Natural killer cell (primary cell): Measurements from ENCODE around the gene CRYBA2. TPM values are rescaled to one million over a fixed set of nuclear protein-coding genes. Genes with fewer than 3 reads are reported as not detected.

Source experiments
- ATAC-seq, 3 donors: fragments of 150-1000 bp in 2 of 3; fragments of 200-7000 bp in 1 of 3; cut with Tn5 transposase; 1 replicate in 1 of 3; 2 replicates in 2 of 3; pipeline ENCODE4 v1.10.0; 2021; ENCODE audit warnings: mild to moderate bottlenecking in 2 of 3, moderate library complexity in 2 of 3
- DNase-seq, 2 donors: peaks; one replicate each; pipeline versions ENCODE4 v3.0.0 to v3.0.0-alpha.2; 2013 to 2021; ENCODE audit warnings: mixed read lengths in 1 of 2
- H3K27ac ChIP-seq: one replicate; pipeline ENCODE4 v1.5.1; 2013; ENCODE audit warnings: mild to moderate bottlenecking, low read length
- H3K27me3 ChIP-seq: one replicate; pipeline ENCODE4 v1.6.1; 2013; ENCODE audit warnings: low read length; ENCODE audit not compliant: control insufficient read depth, insufficient read depth
- H3K36me3 ChIP-seq: one replicate; pipeline ENCODE4 v1.6.1; 2013; ENCODE audit warnings: low read length; ENCODE audit not compliant: control insufficient read depth, insufficient read depth
- H3K4me1 ChIP-seq: one replicate; pipeline ENCODE4 v1.6.1; 2013; ENCODE audit warnings: low read length; ENCODE audit not compliant: control insufficient read depth, insufficient read depth
- H3K4me3 ChIP-seq: one replicate; pipeline ENCODE4 v1.5.1; 2013; ENCODE audit warnings: low read length
- H3K9me3 ChIP-seq: one replicate; pipeline ENCODE4 v1.6.1; 2013; ENCODE audit warnings: low read length; ENCODE audit not compliant: control insufficient read depth, insufficient read depth
- H3K27ac Mint-ChIP-seq, 2 donors: one replicate each; pipeline ENCODE4 v1.8.0; 2022; ENCODE audit warnings: mild to moderate bottlenecking in 2 of 2, mixed read lengths in 2 of 2, moderate library complexity in 1 of 2
- H3K27me3 Mint-ChIP-seq, 2 donors: one replicate each; pipeline ENCODE4 v1.8.0; 2022; ENCODE audit warnings: low read depth in 2 of 2, mixed read lengths in 2 of 2
- H3K36me3 Mint-ChIP-seq: one replicate; pipeline ENCODE4 v1.8.0; 2022; ENCODE audit warnings: mixed read lengths
- H3K4me1 Mint-ChIP-seq, 2 donors: one replicate each; pipeline ENCODE4 v1.8.0; 2022; ENCODE audit warnings: mixed read lengths in 2 of 2
- H3K4me3 Mint-ChIP-seq: one replicate; pipeline ENCODE4 v1.8.0; 2022; ENCODE audit warnings: mild to moderate bottlenecking, moderate library complexity, mixed read lengths
- H3K9me3 Mint-ChIP-seq, 2 donors: one replicate each; pipeline ENCODE4 v1.8.0; 2022; ENCODE audit warnings: mixed read lengths in 2 of 2
- WGBS: methylation state at CpG from one replicate; pipeline ENCODE4 v1.1.7; 2013; ENCODE audit warnings: missing lambda C conversion rate; ENCODE audit not compliant: insufficient coverage; 5-methylcytosine and 5-hydroxymethylcytosine counted together
- intact Hi-C: fragments of 100-400 bp; cut with micrococcal nuclease; formaldehyde crosslinking; loops from one replicate; pipeline ENCODE4 v1.14.2; 2022
- total RNA-seq, 4 donors: library from RNA; stranded (reverse); fragments of 120-200 nt in 1 of 4; gene quantifications; one replicate each; pipeline versions ENCODE4 v1.2.3 to v1.2.4, GENCODE V29; 2013 to 2022
- TF ChIP-seq, protein P1 (sequence below): fragments of 200-600 bp; IDR thresholded peaks from one replicate; pipeline ENCODE4 v1.8.0; 2022; ENCODE audit warnings: antibody characterized with exemption

The CRYBA2 gene
- total RNA-seq, 3 donors from 2014 or later (not counting 1 experiment from before 2014, with no cell fraction given): not detected

DNA sequence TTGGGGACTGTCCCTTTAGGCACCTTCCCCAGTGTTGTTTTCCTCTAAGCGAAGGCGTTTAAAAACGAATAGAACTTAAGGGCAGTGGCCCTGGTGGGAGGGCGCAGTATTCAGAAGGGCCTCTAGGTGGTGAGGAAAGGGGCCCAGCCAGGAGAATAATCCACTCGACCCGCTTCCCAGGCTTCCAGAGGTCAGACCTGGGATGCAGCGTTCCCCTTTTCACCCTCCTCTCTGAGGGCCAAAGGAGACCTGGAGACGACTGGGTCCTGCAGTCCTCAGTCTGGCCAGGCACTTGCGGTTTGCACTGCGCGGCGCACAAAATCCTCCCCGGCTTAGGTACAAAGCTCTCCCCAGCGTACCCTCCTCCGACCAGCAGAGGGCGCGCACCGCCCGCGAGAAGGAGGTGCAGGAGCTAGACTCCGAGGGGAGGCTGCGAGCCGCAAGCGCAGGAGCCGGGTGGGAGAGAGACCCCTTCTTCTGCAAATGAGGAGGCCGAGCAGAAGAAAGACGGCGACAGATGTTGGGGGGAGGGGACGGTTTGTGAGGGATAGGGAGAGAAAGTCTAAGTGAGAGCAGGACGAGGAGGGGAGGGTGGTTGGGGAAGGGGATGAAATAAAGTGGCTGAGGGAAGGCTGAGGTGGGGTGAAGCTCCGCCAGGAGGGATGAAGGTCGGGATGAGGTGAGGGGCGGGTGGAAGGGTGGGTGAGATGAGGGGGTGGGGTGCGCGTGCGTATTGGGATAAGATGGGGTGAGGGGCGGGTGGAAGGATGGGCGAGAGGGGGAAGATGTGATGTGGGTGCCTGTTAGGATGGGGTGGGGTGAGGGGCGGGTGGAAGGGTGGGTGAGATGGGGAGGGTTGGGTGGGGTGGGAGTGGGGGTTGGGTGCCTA is 13.1 kb downstream of the CRYBA2 start:
- Histone ChIP-seq H3K9me3 (no peaks in the 10 kb centered on the region), H3K27ac (no peak overlapping the region), H3K4me3 (no peak overlapping the region), H3K4me1 (peaks cover 26% of the 10 kb centered on the region), H3K27me3 (peaks cover 44% of the 10 kb centered on the region), H3K36me3 (no peaks in the 10 kb centered on the region)
- no peak overlapping the region for H3K27ac Mint-ChIP-seq
- H3K27me3 Mint-ChIP-seq: peaks cover 56 to 64% of the 10 kb centered on the region in 2 donors
- peaks cover 7 to 24% of the 10 kb centered on the region in 2 donors for H3K4me1 Mint-ChIP-seq
- TF ChIP-seq, protein P1, sequence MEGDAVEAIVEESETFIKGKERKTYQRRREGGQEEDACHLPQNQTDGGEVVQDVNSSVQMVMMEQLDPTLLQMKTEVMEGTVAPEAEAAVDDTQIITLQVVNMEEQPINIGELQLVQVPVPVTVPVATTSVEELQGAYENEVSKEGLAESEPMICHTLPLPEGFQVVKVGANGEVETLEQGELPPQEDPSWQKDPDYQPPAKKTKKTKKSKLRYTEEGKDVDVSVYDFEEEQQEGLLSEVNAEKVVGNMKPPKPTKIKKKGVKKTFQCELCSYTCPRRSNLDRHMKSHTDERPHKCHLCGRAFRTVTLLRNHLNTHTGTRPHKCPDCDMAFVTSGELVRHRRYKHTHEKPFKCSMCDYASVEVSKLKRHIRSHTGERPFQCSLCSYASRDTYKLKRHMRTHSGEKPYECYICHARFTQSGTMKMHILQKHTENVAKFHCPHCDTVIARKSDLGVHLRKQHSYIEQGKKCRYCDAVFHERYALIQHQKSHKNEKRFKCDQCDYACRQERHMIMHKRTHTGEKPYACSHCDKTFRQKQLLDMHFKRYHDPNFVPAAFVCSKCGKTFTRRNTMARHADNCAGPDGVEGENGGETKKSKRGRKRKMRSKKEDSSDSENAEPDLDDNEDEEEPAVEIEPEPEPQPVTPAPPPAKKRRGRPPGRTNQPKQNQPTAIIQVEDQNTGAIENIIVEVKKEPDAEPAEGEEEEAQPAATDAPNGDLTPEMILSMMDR: peak; percentile 86
- ATAC-seq (peak; percentile 85 to 95 (median 92)), DNase-seq (peak; percentile 70 to 91)
- H3K36me3 Mint-ChIP-seq: no peaks in the 10 kb centered on the region
- 3% methylated on average over 38 of the region's 39 CpGs for WGBS
- H3K4me3 Mint-ChIP-seq: peak overlapping the region; percentile 70
- intact Hi-C loops: no loop called here
- H3K9me3 Mint-ChIP-seq: no peaks in the 10 kb centered on the region

DNA sequence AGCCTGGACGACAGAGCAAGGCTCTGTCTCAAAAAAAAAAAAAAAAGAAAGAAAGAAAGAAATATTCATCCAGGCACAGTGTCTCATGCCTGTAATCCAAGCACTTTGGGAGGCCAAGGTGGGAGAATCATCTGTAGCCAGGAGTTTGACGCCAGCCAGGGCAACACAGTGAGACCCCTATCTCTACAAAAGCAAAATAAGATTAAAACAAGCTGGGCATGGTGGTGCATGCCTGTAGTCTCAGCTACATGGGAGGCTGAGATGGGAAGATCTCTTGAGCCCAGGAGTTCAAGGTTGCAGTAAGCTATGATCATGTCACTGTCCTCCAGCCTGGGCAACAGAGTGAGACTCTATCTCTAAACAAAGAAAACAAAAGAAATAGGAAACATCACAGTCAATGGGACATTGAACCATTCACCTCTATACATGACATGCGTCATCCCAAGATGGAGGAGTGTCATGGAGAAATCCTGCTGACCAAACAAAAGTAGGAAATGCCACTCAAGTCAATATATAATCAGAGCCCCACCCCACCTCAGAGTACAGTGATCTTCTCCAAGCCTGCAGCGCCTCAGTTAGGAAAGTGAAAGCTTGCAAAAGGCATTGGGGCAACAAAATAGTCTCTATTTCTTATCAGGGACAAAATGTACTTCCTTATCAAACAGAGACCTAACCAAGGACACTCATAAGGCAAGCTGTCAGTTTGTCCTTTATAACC is 18.0 kb downstream of the CRYBA2 start:
- peaks cover 0 to 8% of the 10 kb centered on the region in 2 donors for H3K4me1 Mint-ChIP-seq
- H3K27ac ChIP-seq: no peak overlapping the region
- peaks cover 52 to 61% of the 10 kb centered on the region in 2 donors for H3K27me3 Mint-ChIP-seq
- no peak overlapping the region for H3K27ac Mint-ChIP-seq
- peaks cover 7% of the 10 kb centered on the region for H3K4me1 ChIP-seq
- no peaks in the 10 kb centered on the region for H3K36me3 ChIP-seq
- no peak overlapping the region for H3K4me3 ChIP-seq
- no peaks in the 10 kb centered on the region for H3K9me3 ChIP-seq
- no peaks in the 10 kb centered on the region for H3K9me3 Mint-ChIP-seq
- no peak overlapping the region for H3K4me3 Mint-ChIP-seq
- H3K36me3 Mint-ChIP-seq: no peaks in the 10 kb centered on the region
- ATAC-seq (no peak), DNase-seq (no peak)
- WGBS: 59% methylated on average over 4 of the region's 4 CpGs
- peaks cover 13% of the 10 kb centered on the region for H3K27me3 ChIP-seq
- intact Hi-C loops: no loop called here
- TF ChIP-seq, protein P1: no peak

DNA sequence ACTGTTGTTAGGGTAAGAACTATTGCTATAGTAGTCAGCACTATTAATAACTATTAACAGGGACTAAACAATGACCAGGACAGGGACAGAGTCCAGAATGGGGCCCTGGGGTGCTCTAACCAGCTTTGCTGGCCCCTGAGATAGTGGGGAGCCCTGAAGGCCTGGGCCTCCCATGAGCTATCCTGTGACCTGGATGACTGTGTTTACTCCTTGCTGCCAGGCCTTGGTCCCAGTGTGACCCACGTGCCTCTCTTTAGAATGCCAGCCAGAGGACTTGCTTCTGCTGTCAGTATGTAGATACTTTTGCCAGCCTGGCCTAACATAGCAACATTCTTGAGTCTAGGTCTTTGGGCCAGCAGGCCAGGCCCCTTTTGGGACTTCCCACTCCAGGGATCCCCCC is 22.3 kb downstream of the CRYBA2 start:
- no peak overlapping the region for H3K4me3 Mint-ChIP-seq
- 30% methylated on average over 1 of the region's 1 CpG for WGBS
- Histone ChIP-seq H3K27ac (no peak overlapping the region), H3K4me3 (no peak overlapping the region), H3K36me3 (no peaks in the 10 kb centered on the region), H3K9me3 (no peaks in the 10 kb centered on the region), H3K4me1 (no peaks in the 10 kb centered on the region), H3K27me3 (peaks cover 3% of the 10 kb centered on the region)
- no peak for ATAC-seq
- TF ChIP-seq, protein P1: no peak
- H3K27me3 Mint-ChIP-seq: peaks cover 41 to 53% of the 10 kb centered on the region in 2 donors
- no peak overlapping the region for H3K27ac Mint-ChIP-seq
- intact Hi-C loops: no loop called here
- DNase-seq: no peak
- no peaks in the 10 kb centered on the region for H3K36me3 Mint-ChIP-seq
- no peaks in the 10 kb centered on the region for H3K9me3 Mint-ChIP-seq
- no peaks in the 10 kb centered on the region for H3K4me1 Mint-ChIP-seq
